SK-N-SH (cell line): Measurements from ENCODE around the gene DPRX. TPM values are rescaled to one million over a fixed set of nuclear protein-coding genes. Genes with fewer than 3 reads are reported as not detected.
"Not testable (repeated sequence)": the region's sequence is repeated elsewhere in the genome, so short reads cannot be mapped to it uniquely, and the experiment has no call there.

ENCODE experiments used
- CTCF ChIA-PET: fragments of 300-600, 350-600 bp; formaldehyde crosslinking; extraction: SDS; loops from one replicate; lab custom pipeline; 2021; lab: Yijun Ruan, JAX
- POLR2A ChIA-PET: fragments of 350-600 bp; sonication (Branson Sonifier 250); formaldehyde crosslinking; extraction: SDS; loops from one replicate; lab custom pipeline; 2020; ENCODE audit warnings: antibody characterized with exemption, inconsistent platforms; lab: Yijun Ruan, JAX
- DNase-seq: peaks from one replicate; pipeline ENCODE4 v3.0.0; 2012
- H2AFZ ChIP-seq: fragments of 200-600 bp; sonication (generic); 2 replicates; pipeline ENCODE4 v1.8.1; 2016; ENCODE audit warnings: antibody characterized with exemption, mild to moderate bottlenecking, low read depth
- H3F3A ChIP-seq: fragments of 200-600 bp; sonication (generic); replicated peaks from 2 replicates; pipeline ENCODE3; 2016; ENCODE audit warnings: antibody characterized with exemption, mild to moderate bottlenecking; ENCODE audit not compliant: insufficient read depth
- H3K27ac ChIP-seq, 2 experiments: fragments of 200-500 bp in 1 of 2; fragments of 200-600 bp in 1 of 2; sonication (Bioruptor generic) in 1 of 2; sonication (generic), shearing (Covaris generic) in 1 of 2; 2 replicates each; pipeline versions ENCODE4 v1.5.1 to v1.6.1; 2014 to 2016; ENCODE audit warnings: low read depth in 2 of 2, inconsistent platforms in 1 of 2, low read length in 1 of 2, mild to moderate bottlenecking in 1 of 2, mixed read lengths in 1 of 2
- H3K27me3 ChIP-seq: fragments of 200-600 bp; sonication (generic), shearing (Covaris generic); 2 replicates; pipeline ENCODE4 v1.6.1; 2016; ENCODE audit warnings: mixed run types; ENCODE audit not compliant: insufficient read depth
- H3K36me3 ChIP-seq, 2 experiments: fragments of 200-500 bp in 1 of 2; fragments of 200-600 bp in 1 of 2; sonication (Bioruptor generic) in 1 of 2; sonication (generic) in 1 of 2; replicated peaks in 1 of 2; 2 replicates each; pipeline versions ENCODE3 to v1.5.1; 2014 to 2016; ENCODE audit warnings: low read length in 1 of 2, mild to moderate bottlenecking in 1 of 2; ENCODE audit not compliant: insufficient read depth in 2 of 2, control insufficient read depth in 1 of 2
- H3K4me1 ChIP-seq, 2 experiments: fragments of 200-500 bp in 1 of 2; fragments of 200-600 bp in 1 of 2; sonication (Bioruptor generic) in 1 of 2; sonication (generic), shearing (Covaris generic) in 1 of 2; 2 replicates each; pipeline versions ENCODE4 v1.5.1 to v1.6.1; 2014 to 2016; ENCODE audit warnings: low read depth in 1 of 2, low read length in 1 of 2, mixed run types in 1 of 2; ENCODE audit not compliant: insufficient read depth in 2 of 2, control insufficient read depth in 1 of 2
- H3K4me2 ChIP-seq: fragments of 200-600 bp; sonication (generic), shearing (Covaris generic); 2 replicates; pipeline ENCODE4 v1.6.1; 2017; ENCODE audit warnings: mixed run types
- H3K4me3 ChIP-seq, 2 experiments: fragments of 200-500 bp in 1 of 2; fragments of 200-600 bp in 1 of 2; sonication (Bioruptor generic) in 1 of 2; sonication (generic), shearing (Covaris generic) in 1 of 2; 2 replicates each; pipeline versions ENCODE4 v1.5.1 to v1.8.1; 2014 to 2016; ENCODE audit warnings: low read depth in 2 of 2, inconsistent platforms in 1 of 2, low read length in 1 of 2, mild to moderate bottlenecking in 1 of 2, mixed read lengths in 1 of 2, moderate library complexity in 1 of 2
- H3K79me2 ChIP-seq: fragments of 200-600 bp; sonication (generic); 2 replicates; pipeline ENCODE4 v1.8.1; 2017; ENCODE audit warnings: mild to moderate bottlenecking; ENCODE audit not compliant: insufficient read depth
- H3K9ac ChIP-seq: fragments of 200-600 bp; sonication (generic); 2 replicates; pipeline ENCODE4 v1.6.1; 2017; ENCODE audit warnings: mixed run types
- H3K9me2 ChIP-seq: fragments of 200-600 bp; sonication (generic); 2 replicates; pipeline ENCODE4 v1.6.1; 2017; ENCODE audit warnings: mixed run types
- H3K9me3 ChIP-seq: fragments of 200-600 bp; sonication (generic); 2 replicates; pipeline ENCODE4 v1.6.1; 2017; ENCODE audit warnings: mixed run types, mild to moderate bottlenecking, moderate library complexity
- H4K20me1 ChIP-seq: fragments of 200-600 bp; sonication (generic); 2 replicates; pipeline ENCODE4 v1.6.1; 2017; ENCODE audit warnings: mild to moderate bottlenecking, mixed run types; ENCODE audit not compliant: insufficient read depth
- CHD2 ChIP-seq: fragments of 150-350 bp; IDR thresholded peaks from 2 replicates; pipeline ENCODE4 v1.6.1; 2018; ENCODE audit warnings: low read length; ENCODE audit not compliant: partially characterized antibody
- FOXJ3 ChIP-seq: sonication (generic); formaldehyde crosslinking; IDR thresholded peaks from 2 replicates; pipeline ENCODE4 v1.5.1; 2020; ENCODE audit warnings: mild to moderate bottlenecking, missing genetic modification reagents
- FOXM1 ChIP-seq: IDR thresholded peaks from 2 replicates; pipeline ENCODE4 v1.4.0; 2012; ENCODE audit warnings: low read depth, mild to moderate bottlenecking
- NRF1 ChIP-seq: IDR thresholded peaks from 2 replicates; pipeline ENCODE4 v1.6.1; 2012; ENCODE audit warnings: low read depth, mild to moderate bottlenecking, low read length
- SMC3 ChIP-seq: IDR thresholded peaks from 2 replicates; pipeline ENCODE4 v1.6.1; 2012; ENCODE audit warnings: low read depth, low read length, improper control_type of control experiment
- TAF1 ChIP-seq: IDR thresholded peaks from 2 replicates; pipeline ENCODE4 v1.6.1; 2012; ENCODE audit warnings: low read depth, mild to moderate bottlenecking, low read length, moderate library complexity, borderline replicate concordance
- YY1 ChIP-seq: IDR thresholded peaks from 2 replicates; pipeline ENCODE4 v1.4.0; 2012; ENCODE audit warnings: low read depth, mild to moderate bottlenecking
- WGBS: methylation state at CpG from one replicate; pipeline ENCODE4 v1.1.6; 2017; ENCODE audit warnings: low lambda C conversion rate; 5-methylcytosine and 5-hydroxymethylcytosine counted together
- polyA plus RNA-seq, 3 experiments: library from polyadenylated mRNA; depleted of rRNA; stranded (reverse); fragments of >200 nt; gene quantifications; 2 replicates each; pipeline ENCODE4 v1.2.3, GENCODE V29; 2012
- TF ChIP-seq, protein P1 (sequence below): IDR thresholded peaks from 2 replicates; pipeline ENCODE4 v1.4.0; 2012; ENCODE audit warnings: low read depth, borderline replicate concordance

DPRX gene
- polyA plus RNA-seq, 1 of the 3 experiments (the other 2 are of a cell fraction), result not detected

DNA sequence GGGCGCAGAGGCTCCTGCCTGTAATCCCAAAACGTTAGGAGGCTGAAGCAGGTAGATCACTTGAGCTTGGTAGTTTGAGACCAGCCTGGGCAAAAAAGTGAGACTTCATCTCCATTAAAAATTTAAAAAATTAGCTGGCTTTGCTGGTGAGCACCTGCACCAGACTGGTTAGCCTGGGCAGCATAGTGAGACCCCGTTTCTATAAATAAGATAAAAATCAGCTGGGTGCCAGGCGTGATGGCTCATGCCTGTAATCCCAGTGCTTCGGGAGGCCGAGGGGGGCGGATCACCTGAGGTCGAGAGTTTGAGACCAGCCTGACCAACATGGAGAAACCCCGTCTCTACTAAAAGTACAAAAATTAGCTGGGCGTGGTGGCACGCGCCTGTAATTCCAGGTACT is 32.4 kb downstream of the DPRX start:
- TF ChIP-seq, protein P1, sequence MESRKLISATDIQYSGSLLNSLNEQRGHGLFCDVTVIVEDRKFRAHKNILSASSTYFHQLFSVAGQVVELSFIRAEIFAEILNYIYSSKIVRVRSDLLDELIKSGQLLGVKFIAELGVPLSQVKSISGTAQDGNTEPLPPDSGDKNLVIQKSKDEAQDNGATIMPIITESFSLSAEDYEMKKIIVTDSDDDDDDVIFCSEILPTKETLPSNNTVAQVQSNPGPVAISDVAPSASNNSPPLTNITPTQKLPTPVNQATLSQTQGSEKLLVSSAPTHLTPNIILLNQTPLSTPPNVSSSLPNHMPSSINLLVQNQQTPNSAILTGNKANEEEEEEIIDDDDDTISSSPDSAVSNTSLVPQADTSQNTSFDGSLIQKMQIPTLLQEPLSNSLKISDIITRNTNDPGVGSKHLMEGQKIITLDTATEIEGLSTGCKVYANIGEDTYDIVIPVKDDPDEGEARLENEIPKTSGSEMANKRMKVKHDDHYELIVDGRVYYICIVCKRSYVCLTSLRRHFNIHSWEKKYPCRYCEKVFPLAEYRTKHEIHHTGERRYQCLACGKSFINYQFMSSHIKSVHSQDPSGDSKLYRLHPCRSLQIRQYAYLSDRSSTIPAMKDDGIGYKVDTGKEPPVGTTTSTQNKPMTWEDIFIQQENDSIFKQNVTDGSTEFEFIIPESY, result no peak
- Histone ChIP-seq H4K20me1 (no peaks in the 10 kb centered on the region), H3K79me2 (no peaks in the 10 kb centered on the region), H3K27ac (no peak overlapping the region), H3K9me3 (no peaks in the 10 kb centered on the region), H3K4me3 (no peak overlapping the region), H2AFZ (no peak overlapping the region), H3K9ac (no peak overlapping the region), H3K4me1 (no peaks in the 10 kb centered on the region), H3K9me2 (no peaks in the 10 kb centered on the region), H3K4me2 (no peak overlapping the region), H3F3A (no peaks in the 10 kb centered on the region), H3K36me3 (no peaks in the 10 kb centered on the region), H3K27me3 (peaks cover 19% of the 10 kb centered on the region; the same call in 1 of the 2 replicates)
- POLR2A ChIA-PET, result no interaction called here
- WGBS, result 28% methylated on average over 12 of the region's 12 CpGs
- no peak for DNase-seq
- CTCF ChIA-PET, result interaction anchor here (0.9 kb wide), 1 partner anchor 129 kb away, joined by 3 read pairs; no protein-coding TSS in a partner anchor

- H3K4me3 ChIP-seq, result no peak overlapping the region
- no peak overlapping the region for H3K4me2 ChIP-seq
- no peaks in the 10 kb centered on the region for H3K79me2 ChIP-seq
- no peaks in the 10 kb centered on the region for H4K20me1 ChIP-seq
- no peaks in the 10 kb centered on the region for H3F3A ChIP-seq
- no peaks in the 10 kb centered on the region for H3K4me1 ChIP-seq
- H3K9me3 ChIP-seq, result no peaks in the 10 kb centered on the region
- H3K9me2 ChIP-seq, result no peaks in the 10 kb centered on the region
- no peak overlapping the region for H3K9ac ChIP-seq
- H2AFZ ChIP-seq, result no peak overlapping the region
- DNase-seq, result no peak
- H3K36me3 ChIP-seq, result no peaks in the 10 kb centered on the region
- ChIA-PET POLR2A (no interaction called here), CTCF (interaction anchor here (0.9 kb wide), 1 partner anchor 128 kb away, joined by 3 read pairs; no protein-coding TSS in a partner anchor)
- WGBS, result 5% methylated on average over 2 of the region's 2 CpGs
- peaks cover 20% of the 10 kb centered on the region; the same call in 1 of the 2 replicates for H3K27me3 ChIP-seq
- TF ChIP-seq TAF1 (no peak), NRF1 (no peak), YY1 (no peak), FOXM1 (no peak), FOXJ3 (CRISPR knock-in tag) (no peak), CHD2 (no peak), SMC3 (no peak)
- H3K27ac ChIP-seq, result no peak overlapping the region
Observed at GRCh38 chr19:53664760-53665159, 33.0 kb downstream of the DPRX start.

- H3K36me3 ChIP-seq, H3K4me1 ChIP-seq, H3K79me2 ChIP-seq, DNase-seq, H4K20me1 ChIP-seq, POLR2A ChIA-PET, H2AFZ ChIP-seq, H3K9me2 ChIP-seq, CTCF ChIA-PET, H3K4me2 ChIP-seq, H3F3A ChIP-seq, H3K9ac ChIP-seq, H3K27ac ChIP-seq, H3K4me3 ChIP-seq, H3K9me3 ChIP-seq: not testable (repeated sequence)
- 8% methylated on average over 3 of the region's 3 CpGs for WGBS
- peaks cover 35% of the 10 kb centered on the region; the same call in 1 of the 2 replicates for H3K27me3 ChIP-seq
Observed at GRCh38 chr19:53666331-53666730, 34.5 kb downstream of the DPRX start.

GRCh38 chr19:53668804-53669203 is 37.0 kb downstream of the DPRX start:
- 9% methylated on average over 3 of the region's 3 CpGs for WGBS
- H3K4me3 ChIP-seq, H3K9me3 ChIP-seq, DNase-seq, H3K9ac ChIP-seq, H3F3A ChIP-seq, CTCF ChIA-PET, H3K36me3 ChIP-seq, H3K4me1 ChIP-seq, H3K9me2 ChIP-seq, H3K27ac ChIP-seq, H4K20me1 ChIP-seq, POLR2A ChIA-PET, H2AFZ ChIP-seq, H3K4me2 ChIP-seq, H3K79me2 ChIP-seq: not testable (repeated sequence)
- H3K27me3 ChIP-seq, result peaks cover 28% of the 10 kb centered on the region; the same call in 1 of the 2 replicates
